Measurements from ENCODE around the gene MAGI1.

GRCh38 chr3:65556934-65557577, 481.7 kb downstream of the MAGI1 start:
- TF ChIP-seq, protein P1, sequence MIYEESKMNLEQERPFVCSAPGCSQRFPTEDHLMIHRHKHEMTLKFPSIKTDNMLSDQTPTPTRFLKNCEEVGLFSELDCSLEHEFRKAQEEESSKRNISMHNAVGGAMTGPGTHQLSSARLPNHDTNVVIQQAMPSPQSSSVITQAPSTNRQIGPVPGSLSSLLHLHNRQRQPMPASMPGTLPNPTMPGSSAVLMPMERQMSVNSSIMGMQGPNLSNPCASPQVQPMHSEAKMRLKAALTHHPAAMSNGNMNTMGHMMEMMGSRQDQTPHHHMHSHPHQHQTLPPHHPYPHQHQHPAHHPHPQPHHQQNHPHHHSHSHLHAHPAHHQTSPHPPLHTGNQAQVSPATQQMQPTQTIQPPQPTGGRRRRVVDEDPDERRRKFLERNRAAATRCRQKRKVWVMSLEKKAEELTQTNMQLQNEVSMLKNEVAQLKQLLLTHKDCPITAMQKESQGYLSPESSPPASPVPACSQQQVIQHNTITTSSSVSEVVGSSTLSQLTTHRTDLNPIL (CRISPR knock-in tag; IDR thresholded peaks at IDR 0.05; ENCODE audit: low read depth), result no peak
- no peak for TF ChIP-seq PATZ1 (CRISPR knock-in tag; IDR thresholded peaks at IDR 0.05; ENCODE audit: borderline replicate concordance)
